ENCODE measurements around the gene EWSR1.

Gene EWSR1

GRCh38 chr22:29269731-29270474 is 1.8 kb downstream of the EWSR1 start:
- no peak for DNase-seq (ENCODE audit: low read depth)

- DNase-seq (ENCODE audit: low read depth) = no peak
These were observed 2.6 kb downstream of the EWSR1 start for GRCh38 chr22:29270475-29271271.

GRCh38 chr22:29272624-29273023 is 4.6 kb downstream of the EWSR1 start:
- no peak for DNase-seq (ENCODE audit: low read depth)

- no peak for DNase-seq (ENCODE audit: low read depth)
These were observed 7.1 kb downstream of the EWSR1 start for GRCh38 chr22:29275167-29275566.

- no peak for DNase-seq (ENCODE audit: low read depth)
These were observed 7.9 kb downstream of the EWSR1 start for GRCh38 chr22:29275819-29276565.

- no peak for DNase-seq (ENCODE audit: low read depth)
These were observed 9.9 kb downstream of the EWSR1 start for GRCh38 chr22:29277927-29278326.

- no peak for DNase-seq (ENCODE audit: low read depth)
These were observed 16.1 kb downstream of the EWSR1 start for GRCh38 chr22:29284196-29284595.

GRCh38 chr22:29288837-29289236 is 20.8 kb downstream of the EWSR1 start:
- DNase-seq (ENCODE audit: low read depth) = no peak

GRCh38 chr22:29290061-29290460 is 22.0 kb downstream of the EWSR1 start:
- no peak for DNase-seq (ENCODE audit: low read depth)

GRCh38 chr22:29291215-29291614 is 23.1 kb downstream of the EWSR1 start:
- DNase-seq (ENCODE audit: low read depth) = no peak

GRCh38 chr22:29292379-29292778 is 24.3 kb downstream of the EWSR1 start:
- no peak for DNase-seq (ENCODE audit: low read depth)

GRCh38 chr22:29298641-29299040 is 30.6 kb downstream of the EWSR1 start:
- no peak for DNase-seq (ENCODE audit: low read depth)

- no peak for DNase-seq (ENCODE audit: low read depth)
These were observed 31.2 kb downstream of the EWSR1 start for GRCh38 chr22:29299136-29299900.

- no peak for DNase-seq (ENCODE audit: low read depth)
These were observed 32.4 kb downstream of the EWSR1 start for GRCh38 chr22:29300467-29300806.

GRCh38 chr22:29300807-29301601 is 32.9 kb downstream of the EWSR1 start:
- DNase-seq (ENCODE audit: low read depth) = no peak

GRCh38 chr22:29301716-29302401 is 33.8 kb downstream of the EWSR1 start:
- no peak for DNase-seq (ENCODE audit: low read depth)

GRCh38 chr22:29302402-29302680 is 34.3 kb downstream of the EWSR1 start:
- no peak for DNase-seq (ENCODE audit: low read depth)

GRCh38 chr22:29302681-29303465 is 34.8 kb downstream of the EWSR1 start:
- no peak for DNase-seq (ENCODE audit: low read depth)

GRCh38 chr22:29305836-29306174 is 37.7 kb downstream of the EWSR1 start:
- no peak for DNase-seq (ENCODE audit: low read depth)

- no peak for DNase-seq (ENCODE audit: low read depth)
These were observed 38.2 kb downstream of the EWSR1 start, which contains the start of gene GAS2L1 for GRCh38 chr22:29306175-29306834. Gene GAS2L1 (plus strand): TSS chr22:29306650. CDS start chr22:29308106, 1,456 bp downstream.

Data from stimulated activated CD8-positive, alpha-beta memory T cell treated with anti-CD3 and anti-CD28 coated beads, Interleukin-12 subunit alpha, Interleukin-12 subunit beta, amount 100 ng/mL, for 1 hour (primary cell).